ENCODE measurements around the gene MSL1.
"Not testable (repeated sequence)": the region's sequence is repeated elsewhere in the genome, so short reads cannot be mapped to it uniquely, and the experiment has no call there.

Gene MSL1

GRCh38 chr17:40139566-40140058 lies 17.8 kb downstream of the MSL1 start:
- no peak for FAIRE-seq

GRCh38 chr17:40143166-40143565 lies 21.4 kb downstream of the MSL1 start:
- FAIRE-seq: not testable (repeated sequence)

- FAIRE-seq: no peak
Measured at GRCh38 chr17:40145476-40145875, 23.7 kb downstream of the MSL1 start.

GRCh38 chr17:40148527-40148926 lies 26.8 kb downstream of the MSL1 start:
- no peak for FAIRE-seq

- FAIRE-seq: no peak
Measured at GRCh38 chr17:40150276-40150675, 28.5 kb downstream of the MSL1 start.

GRCh38 chr17:40151414-40151963 lies 29.7 kb downstream of the MSL1 start:
- no peak for FAIRE-seq

GRCh38 chr17:40153603-40154236 lies 31.9 kb downstream of the MSL1 start:
- FAIRE-seq: no peak

- no peak for FAIRE-seq
Measured at GRCh38 chr17:40157973-40158372, 36.2 kb downstream of the MSL1 start.

GRCh38 chr17:40158438-40159013 lies 36.8 kb downstream of the MSL1 start:
- no peak for FAIRE-seq

- no peak for FAIRE-seq
Measured at GRCh38 chr17:40159456-40159855, 37.7 kb downstream of the MSL1 start.

GRCh38 chr17:40167685-40168261 lies 46.0 kb downstream of the MSL1 start:
- FAIRE-seq: no peak

- peak; percentile 91 for FAIRE-seq
Measured at GRCh38 chr17:40168262-40168832, 46.6 kb downstream of the MSL1 start.

GRCh38 chr17:40170325-40170724 lies 48.6 kb downstream of the MSL1 start:
- FAIRE-seq: no peak

GRCh38 chr17:40171750-40172149 lies 50.0 kb downstream of the MSL1 start:
- FAIRE-seq: no peak

- FAIRE-seq: no peak
Measured at GRCh38 chr17:40173091-40173777, 51.5 kb downstream of the MSL1 start.

- no peak for FAIRE-seq
Measured at GRCh38 chr17:40173778-40174135, 52.0 kb downstream of the MSL1 start.

- no peak for FAIRE-seq
Measured at GRCh38 chr17:40174514-40174913, 52.7 kb downstream of the MSL1 start.

GRCh38 chr17:40175928-40176753 lies 54.4 kb downstream of the MSL1 start:
- no peak for FAIRE-seq

- no peak for FAIRE-seq
Measured at GRCh38 chr17:40176754-40177110, 55.0 kb downstream of the MSL1 start.

GRCh38 chr17:40177275-40177874 lies 55.6 kb downstream of the MSL1 start, which contains the start of gene RAPGEFL1:
TSS of gene RAPGEFL1 (plus strand) at chr17:40177470. CDS start at chr17:40177862, 392 bp downstream.
- no peak for FAIRE-seq

- FAIRE-seq: no peak
Measured at GRCh38 chr17:40178021-40178601, 56.3 kb downstream of the MSL1 start.

All from A204.1 (cell line).